ENCODE data around the gene MOK.

Gene MOK

DNA sequence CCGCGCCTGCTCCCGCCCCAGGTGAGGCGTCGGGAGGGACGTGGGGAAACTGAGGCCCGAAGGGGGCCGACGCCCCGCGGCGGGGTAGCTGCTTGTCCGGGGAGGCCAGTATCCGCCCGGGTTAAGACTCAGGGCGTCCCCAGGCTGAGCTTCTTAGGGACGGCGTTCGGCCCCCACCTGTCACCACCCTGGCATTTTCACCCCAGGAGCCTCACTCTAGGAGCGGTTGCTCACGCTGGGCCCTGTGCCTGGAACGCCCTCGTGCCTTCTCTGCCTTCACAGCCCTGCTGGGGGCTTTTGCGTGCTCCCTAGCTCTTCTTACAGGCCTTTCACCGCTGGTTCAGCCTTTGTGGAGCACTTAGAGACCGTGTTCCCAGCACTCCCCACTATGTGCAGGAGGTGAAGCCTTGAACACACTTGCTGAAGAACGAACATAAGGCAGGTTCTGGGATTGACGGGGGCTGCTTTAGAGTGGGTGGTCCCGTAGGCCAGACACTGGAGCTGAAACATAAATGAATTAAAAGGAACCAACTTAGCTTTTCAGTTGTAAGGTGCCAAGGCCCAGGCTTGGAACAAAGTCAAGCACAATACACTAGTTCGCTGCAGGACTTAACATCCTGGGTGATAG lies 15.2 kb upstream of the MOK start:
- TF ChIP-seq, protein P1, sequence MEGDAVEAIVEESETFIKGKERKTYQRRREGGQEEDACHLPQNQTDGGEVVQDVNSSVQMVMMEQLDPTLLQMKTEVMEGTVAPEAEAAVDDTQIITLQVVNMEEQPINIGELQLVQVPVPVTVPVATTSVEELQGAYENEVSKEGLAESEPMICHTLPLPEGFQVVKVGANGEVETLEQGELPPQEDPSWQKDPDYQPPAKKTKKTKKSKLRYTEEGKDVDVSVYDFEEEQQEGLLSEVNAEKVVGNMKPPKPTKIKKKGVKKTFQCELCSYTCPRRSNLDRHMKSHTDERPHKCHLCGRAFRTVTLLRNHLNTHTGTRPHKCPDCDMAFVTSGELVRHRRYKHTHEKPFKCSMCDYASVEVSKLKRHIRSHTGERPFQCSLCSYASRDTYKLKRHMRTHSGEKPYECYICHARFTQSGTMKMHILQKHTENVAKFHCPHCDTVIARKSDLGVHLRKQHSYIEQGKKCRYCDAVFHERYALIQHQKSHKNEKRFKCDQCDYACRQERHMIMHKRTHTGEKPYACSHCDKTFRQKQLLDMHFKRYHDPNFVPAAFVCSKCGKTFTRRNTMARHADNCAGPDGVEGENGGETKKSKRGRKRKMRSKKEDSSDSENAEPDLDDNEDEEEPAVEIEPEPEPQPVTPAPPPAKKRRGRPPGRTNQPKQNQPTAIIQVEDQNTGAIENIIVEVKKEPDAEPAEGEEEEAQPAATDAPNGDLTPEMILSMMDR (IDR thresholded peaks at IDR 0.05), result no peak

DNA sequence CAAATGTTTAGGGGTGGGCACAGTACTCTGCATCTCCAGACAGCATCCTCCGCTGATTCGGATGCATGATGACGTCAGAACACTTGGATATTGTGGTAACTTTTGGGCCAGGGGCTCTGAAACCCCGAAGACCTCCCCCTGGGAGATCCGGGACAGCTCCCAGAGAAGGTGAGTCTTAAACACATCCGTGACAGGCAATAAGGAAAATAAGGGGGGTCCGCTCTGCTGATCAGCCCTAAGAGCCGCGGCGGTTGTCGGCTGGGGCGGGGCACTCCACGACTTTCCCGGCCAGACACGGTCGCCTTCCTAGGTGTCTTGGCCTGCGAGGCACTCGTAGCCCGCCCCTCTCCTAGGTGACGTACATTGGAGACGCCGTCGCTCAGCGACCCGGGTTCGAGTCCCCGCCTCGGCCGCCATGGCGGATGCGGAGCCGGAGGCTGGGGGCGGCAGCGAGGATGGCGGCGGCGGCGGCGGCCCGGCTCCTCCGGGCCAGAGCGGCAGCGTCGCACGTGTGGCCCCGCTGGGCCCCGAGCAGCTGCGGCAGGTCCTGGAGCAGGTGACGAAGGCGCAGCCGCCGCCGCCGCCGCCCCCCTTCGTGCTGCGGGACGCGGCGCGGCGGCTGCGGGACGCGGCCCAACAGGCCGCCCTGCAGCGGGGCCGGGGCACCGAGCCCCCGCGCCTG lies 14.5 kb upstream of the MOK start, which contains the start of gene ZNF839:
Gene ZNF839, plus strand, starts transcription at position 396 of the 682 bp plus-strand sequence. Its CDS starts 20 bp downstream, at position 416.
- TF ChIP-seq, protein P1 (IDR thresholded peaks at IDR 0.05), result no peak

DNA sequence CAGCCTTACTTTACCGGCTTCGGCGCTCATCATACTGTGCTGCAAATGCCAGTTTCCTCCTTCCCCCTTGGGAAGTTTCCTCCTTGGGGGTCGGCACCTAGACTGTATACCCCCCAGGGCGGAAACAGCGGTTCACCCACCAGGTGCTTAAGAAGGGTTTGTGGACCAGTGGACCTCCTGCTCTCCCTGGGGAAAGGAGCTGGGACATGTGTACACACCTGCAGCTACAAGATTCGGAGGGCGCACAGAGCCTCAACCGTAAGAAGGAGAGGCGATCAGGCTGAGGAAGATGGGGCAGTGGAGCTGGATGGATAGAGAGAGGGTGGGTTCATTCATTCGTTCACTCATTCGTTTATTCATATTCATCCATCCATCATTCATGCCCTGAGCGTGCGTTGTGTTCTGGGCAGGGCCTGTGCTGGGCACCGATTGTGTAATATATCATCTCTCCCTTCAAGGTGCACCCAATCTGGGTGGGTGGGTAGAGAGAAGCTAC lies 13.9 kb upstream of the MOK start:
- TF ChIP-seq, protein P1 (IDR thresholded peaks at IDR 0.05), result no peak

DNA sequence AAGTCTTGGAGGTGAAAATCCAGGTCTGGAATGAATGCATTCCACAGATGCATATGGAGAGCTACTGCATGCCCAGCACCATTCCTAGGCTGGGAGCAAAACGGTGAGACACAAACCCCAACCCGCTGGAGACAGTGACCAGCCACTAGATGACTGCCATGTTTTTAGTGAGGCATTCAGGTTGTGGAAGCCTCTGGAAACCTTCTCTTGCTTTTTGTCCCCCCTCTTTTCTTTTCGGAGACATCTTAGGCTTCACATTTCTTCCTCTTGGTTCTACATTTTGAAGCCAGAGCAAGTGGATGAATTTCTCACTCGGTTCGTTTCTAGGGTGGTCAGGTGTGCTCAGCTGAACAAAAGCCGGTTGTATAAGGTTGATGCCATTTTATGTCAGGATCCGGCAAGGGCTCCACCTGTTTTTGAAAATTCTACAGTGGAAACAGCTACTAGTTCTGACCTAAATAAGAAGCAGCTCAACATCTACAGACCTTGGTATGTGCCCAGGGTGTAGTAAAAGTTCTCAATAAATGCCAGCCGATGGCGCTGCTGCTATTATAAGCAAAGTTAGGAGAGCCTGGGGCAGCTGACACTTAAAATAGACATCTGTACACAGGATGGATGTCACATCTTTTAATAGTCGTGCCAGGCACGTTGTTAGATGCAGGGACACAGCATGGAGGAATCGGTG lies 12.7 kb upstream of the MOK start:
- TF ChIP-seq, protein P1 (IDR thresholded peaks at IDR 0.05), result peak; percentile 10; the same call in 1 of the 2 replicates

DNA sequence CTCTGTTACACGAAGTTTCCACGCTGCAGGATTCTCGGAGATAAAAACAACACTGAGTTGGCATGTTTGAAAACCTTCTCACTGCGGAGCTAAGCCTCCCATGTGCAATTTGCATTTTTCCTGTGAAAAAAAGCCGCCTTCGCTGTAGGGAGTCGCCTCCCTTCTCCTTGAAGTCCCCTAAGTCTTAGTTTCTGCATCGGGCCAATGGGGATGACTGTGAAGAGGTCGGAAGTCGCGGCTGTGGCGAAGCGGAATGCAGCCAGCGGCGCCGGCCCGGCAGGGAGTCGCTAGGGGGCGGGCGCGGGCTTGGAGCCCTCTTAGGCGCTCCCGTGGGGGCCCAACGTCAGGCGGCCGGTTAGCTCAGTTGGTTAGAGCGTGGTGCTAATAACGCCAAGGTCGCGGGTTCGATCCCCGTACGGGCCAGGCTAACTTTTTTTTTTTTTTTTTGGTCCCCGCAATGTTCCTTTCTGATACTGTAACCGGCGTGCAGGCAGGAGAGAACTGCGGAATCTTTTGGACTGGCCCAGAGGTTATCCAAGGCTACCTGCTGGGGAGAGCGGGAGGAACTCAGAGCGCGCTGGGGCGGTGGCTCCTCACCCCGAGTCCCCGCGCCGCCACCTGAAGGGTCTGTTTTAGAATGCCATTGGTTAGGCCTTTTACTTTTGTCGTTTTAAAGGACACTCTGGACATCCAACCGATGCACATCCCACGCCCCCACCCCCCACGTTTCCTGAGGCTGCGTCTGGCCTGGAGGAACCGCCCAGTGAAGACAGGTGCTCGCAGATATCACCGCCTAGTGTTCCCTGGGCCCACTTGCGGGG lies 12.0 kb upstream of the MOK start:
- TF ChIP-seq, protein P1 (IDR thresholded peaks at IDR 0.05), result peak; percentile 66

DNA sequence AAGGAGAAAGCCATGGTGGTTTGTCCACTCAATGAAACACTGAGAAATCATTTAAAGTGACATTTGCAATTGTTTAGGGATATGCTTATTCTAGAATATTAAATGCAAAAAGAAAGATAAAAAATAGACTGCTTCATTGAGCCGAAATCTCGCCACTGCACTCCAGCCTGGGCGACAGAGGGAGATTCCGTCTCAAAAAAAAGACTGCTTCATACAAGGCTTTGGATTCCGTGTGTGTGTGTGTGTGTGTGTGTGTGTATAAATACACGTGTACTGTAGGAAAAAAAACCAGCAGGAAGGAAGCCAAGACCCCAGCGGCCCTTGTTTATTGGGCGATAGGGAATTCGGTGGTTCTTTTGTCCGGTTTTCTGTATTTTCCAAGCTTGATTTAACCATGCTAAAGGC lies 11.4 kb upstream of the MOK start:
- TF ChIP-seq, protein P1 (IDR thresholded peaks at IDR 0.05), result no peak

DNA sequence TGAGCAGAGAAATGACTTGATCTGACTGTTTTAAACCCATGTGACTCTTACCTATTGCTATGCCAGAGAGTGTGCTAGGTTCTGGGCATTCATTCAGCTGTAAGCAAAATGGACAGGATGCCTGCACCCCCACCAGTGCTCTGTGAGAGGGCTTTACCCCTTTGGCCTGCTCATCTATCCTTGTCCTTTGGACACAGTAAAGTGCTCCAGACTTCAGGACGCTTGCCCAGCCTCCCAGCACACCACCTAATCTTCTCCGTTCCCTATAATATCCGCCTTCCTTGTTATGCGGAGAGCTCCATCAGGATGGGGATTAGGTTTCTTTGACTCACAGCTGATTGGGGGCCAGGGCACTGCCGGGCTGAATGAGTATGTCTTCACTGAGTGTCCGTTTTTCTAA lies 10.2 kb upstream of the MOK start:
- TF ChIP-seq, protein P1 (IDR thresholded peaks at IDR 0.05), result no peak
